GM21526 (cell line): Measurements from ENCODE around the gene STK32C.

Experiments
- ATAC-seq: cut with Tn5 transposase; IDR thresholded peaks from one replicate; pipeline ENCODE4 v1.9.1; 2021; ENCODE audit warnings: moderate library complexity; ENCODE audit not compliant: unreplicated experiment, low FRiP score

STK32C gene

DNA sequence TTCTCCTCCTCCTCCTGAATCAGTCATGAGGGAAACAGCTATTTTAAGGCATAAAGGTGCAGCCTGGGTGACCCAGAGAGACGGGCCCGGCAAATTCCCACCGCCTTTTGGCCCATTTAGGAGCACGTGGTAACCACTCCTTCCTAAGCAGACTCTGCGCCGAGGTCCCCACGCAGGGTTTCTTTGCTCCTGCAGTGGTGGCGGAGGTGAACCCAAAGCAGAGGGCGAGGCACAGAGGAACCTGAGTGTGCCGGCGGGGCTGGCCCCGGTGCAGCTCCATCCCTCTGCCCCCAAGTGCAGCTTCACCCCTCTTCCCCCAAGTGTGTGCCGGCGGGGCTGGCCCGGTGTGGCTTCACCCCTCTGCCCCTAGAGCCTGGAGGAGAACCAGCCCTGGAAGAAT is 70.4 kb downstream of the STK32C start:
- ATAC-seq = no peak

- no peak for ATAC-seq
These were observed 70.9 kb downstream of the STK32C start for GRCh38 chr10:132236881-132237280.

- ATAC-seq = no peak
These were observed 71.6 kb downstream of the STK32C start for GRCh38 chr10:132236161-132236560.

GRCh38 chr10:132234860-132235259 is 72.9 kb downstream of the STK32C start:
- no peak for ATAC-seq

DNA sequence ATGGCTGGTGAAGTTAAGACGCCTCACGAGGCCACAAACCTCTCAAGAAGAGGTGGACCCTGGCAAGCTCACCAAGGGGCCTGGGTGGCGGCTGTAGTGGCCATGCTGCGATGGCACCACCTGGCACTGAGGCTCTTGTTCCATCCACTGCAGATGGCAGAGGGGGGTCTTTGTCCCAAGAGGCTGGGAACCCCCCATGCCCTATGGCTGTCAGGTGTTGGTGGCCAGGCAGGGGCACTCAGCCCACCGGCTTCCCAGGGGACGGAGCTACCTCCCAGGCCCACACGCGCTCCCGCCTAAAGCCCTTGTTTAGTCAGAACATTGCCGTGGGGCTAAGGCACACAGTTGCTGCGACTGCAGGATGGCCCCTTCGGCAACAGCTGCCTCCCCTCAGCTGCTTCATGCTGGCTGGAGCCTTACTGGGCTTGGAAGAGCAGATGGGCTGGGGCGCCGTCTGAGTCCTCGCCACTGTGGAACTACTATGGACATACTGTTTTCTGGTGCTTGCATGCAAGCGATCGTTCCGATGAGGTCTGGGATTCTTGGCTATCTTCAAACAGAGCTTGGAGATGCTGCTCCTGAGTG is 74.2 kb downstream of the STK32C start:
- ATAC-seq = no peak

GRCh38 chr10:132232981-132233380 is 74.8 kb downstream of the STK32C start:
- ATAC-seq = no peak

- no peak for ATAC-seq
These were observed 75.5 kb downstream of the STK32C start for GRCh38 chr10:132232023-132232951.

- no peak for ATAC-seq
These were observed 76.1 kb downstream of the STK32C start for GRCh38 chr10:132231656-132232022.

GRCh38 chr10:132230557-132231210 is 77.1 kb downstream of the STK32C start:
- no peak for ATAC-seq

DNA sequence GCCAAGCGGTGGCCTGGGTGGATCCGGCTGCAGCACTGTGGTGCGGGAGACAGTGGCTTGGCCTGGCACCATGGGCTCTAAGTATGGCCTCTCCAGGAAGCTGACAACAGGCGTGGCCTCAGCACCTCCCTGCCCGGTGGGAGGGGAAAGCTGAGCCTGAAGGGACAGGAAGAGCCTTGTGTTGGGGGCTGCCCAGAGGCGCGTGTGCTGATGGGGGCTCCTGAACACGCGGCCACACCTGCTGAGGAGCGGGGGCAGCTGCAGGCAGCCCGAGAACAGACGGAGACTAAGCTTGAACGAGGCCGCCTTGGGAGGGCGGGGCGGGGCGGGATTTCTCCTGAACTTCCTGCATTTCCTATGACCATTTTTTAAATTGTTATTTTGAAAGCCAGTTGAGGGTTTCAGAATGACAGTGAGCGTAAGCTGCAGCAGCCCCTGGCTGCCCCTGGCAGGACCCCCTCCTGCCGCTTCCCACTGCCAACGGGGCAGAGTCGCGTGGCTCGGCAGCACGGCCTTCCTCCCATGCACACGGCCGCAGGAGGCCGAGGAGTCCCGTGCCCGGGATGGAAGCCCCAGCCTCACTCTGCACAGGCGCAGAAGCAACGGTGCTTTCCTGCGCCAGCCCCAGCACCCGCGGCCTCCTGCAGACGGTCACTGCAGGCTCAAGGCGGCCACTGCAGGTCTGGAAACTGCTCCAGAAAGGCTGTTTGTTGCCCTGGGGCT is 77.8 kb downstream of the STK32C start:
- peak; percentile 55 for ATAC-seq

GRCh38 chr10:132229096-132229495 is 78.7 kb downstream of the STK32C start:
- no peak for ATAC-seq

- no peak for ATAC-seq
These were observed 79.1 kb downstream of the STK32C start for GRCh38 chr10:132228616-132229015.

DNA sequence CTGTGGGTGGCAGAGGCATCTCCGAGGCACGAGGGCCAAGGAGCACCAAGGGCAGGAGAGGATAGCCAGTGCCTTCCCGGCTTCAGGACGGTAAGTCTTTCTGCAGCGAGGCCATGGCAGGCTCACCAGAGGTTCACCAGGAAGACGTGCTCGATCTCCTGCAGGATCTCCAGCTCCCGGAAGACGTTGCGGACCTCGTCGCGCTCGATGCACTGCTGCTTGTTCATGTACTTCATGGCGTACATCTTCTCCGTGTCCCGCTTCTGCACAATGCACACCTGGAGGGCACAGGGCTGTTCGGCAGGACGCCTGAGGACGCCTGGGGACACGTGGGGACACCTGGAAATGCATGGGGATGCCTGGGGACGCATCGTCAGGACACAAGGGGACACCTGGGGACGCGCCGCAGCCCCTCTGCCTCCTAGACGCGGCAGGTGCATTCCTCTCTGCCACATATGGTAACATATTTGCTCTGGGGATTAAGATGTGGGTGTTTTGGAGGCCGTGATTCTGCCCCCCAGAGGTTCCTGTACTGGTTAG is 79.8 kb downstream of the STK32C start:
- ATAC-seq = no peak

GRCh38 chr10:132226586-132227405 is 81.0 kb downstream of the STK32C start:
- no peak for ATAC-seq

- no peak for ATAC-seq
These were observed 81.9 kb downstream of the STK32C start for GRCh38 chr10:132225849-132226205.

DNA sequence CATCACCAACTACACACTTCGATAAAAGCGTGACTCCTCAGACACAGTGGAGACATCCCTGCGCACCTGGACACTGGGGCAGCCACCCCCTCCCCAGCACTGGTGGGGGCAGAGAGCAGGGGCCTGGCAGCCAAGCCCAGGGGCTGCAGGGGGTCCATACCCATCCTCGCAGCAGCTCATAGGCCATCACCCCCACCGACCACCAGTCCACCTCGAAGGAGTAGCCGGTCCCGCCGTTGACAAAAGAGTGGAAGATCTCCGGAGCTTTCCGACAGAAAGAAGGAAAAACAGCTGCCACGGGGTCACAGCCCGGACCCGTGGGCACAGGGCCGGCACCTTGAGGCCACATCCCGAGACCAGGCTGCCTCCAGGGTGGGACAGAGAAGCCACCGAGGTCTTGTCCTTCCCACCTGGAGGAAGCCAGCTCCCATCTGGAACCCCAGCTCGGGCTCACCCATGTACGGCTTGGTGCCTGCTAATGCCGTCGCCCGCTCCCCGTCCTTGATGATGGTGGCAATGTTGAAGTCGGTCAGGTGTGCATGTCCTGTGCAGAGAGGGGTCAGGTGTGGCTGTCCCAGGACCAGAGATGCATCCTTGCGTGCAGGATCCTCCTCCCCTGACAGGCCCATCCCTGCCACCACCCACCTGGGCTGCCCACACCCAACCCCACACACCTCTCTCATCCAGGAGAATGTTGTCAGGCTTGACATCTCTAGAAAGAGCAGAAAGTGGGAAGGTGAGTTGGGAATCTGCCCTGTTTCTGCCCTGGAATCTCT is 82.5 kb downstream of the STK32C start:
- no peak for ATAC-seq

DNA sequence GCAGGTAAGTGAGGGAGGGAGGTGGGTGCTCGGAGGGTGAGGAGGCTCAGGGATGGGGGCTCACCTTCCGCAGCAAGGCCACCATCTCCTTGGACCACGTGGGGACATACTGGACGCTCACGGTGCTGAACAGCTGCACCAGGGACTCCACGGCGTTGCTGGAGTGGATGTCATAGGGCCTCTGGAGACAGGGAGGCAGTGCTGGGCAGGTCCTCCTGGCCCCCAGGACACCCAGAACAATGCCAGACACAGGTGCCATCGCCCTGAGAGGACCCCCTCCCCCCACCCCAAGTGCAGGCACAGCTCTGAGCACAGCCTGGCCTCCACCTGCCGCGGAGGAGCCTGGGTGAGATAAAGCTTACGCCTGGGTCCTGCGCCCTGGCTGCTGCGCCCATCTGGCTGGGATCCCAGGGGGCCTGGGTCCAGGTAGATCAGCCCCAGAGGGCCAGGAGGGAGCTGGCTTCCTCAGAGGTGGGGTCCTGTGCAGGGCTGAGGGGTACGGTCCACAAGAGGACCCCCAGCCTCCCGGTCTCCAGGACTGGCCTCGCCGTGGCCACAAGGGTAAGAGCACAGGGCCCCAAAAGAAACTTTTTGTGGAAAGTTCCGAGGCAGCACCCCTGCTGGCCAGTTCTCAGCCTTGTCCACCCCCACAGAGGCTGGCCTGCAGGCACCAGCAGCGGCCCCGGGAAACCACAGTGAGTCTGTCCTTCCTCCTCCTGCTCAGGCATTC is 83.2 kb downstream of the STK32C start:
- no peak for ATAC-seq

- ATAC-seq = no peak
These were observed 84.0 kb downstream of the STK32C start for GRCh38 chr10:132223611-132224342.
